Neural cell (in vitro differentiated cells): ENCODE measurements around the gene NOTCH2.

ENCODE experiments used
- CTCF ChIP-seq: fragments of 450-650 bp; IDR thresholded peaks from 2 replicates; pipeline ENCODE4 v1.5.1; 2014; ENCODE audit warnings: antibody characterized with exemption, mild to moderate bottlenecking, moderate library complexity; ENCODE audit not compliant: poor library complexity, severe bottlenecking
- EZH2 ChIP-seq: fragments of 200-600, 300-800 bp; shearing (Covaris generic), sonication (generic); IDR thresholded peaks from 2 replicates; pipeline ENCODE4 v1.6.1; 2014; ENCODE audit warnings: antibody characterized with exemption, low read length, borderline replicate concordance, mild to moderate bottlenecking; ENCODE audit not compliant: insufficient read depth, poor library complexity, severe bottlenecking
- MXI1 ChIP-seq: fragments of 450-650 bp; conservative IDR thresholded peaks from 2 replicates; pipeline ENCODE4 v1.6.1; 2014; ENCODE audit warnings: antibody characterized with exemption, mild to moderate bottlenecking; ENCODE audit not compliant: poor library complexity, severe bottlenecking
- REST ChIP-seq: IDR thresholded peaks from 2 replicates; pipeline ENCODE4 v1.6.1; 2012; ENCODE audit warnings: borderline replicate concordance

GRCh38 chr1:119888476-119888875, 181.0 kb downstream of the NOTCH2 start:
- TF ChIP-seq CTCF (no peak), REST (no peak), EZH2 (no peak), MXI1 (no peak)
